Esophagus squamous epithelium (tissue), 5 donors: ENCODE results near the gene RARA. TPM values are rescaled to one million over a fixed set of nuclear protein-coding genes. Genes with fewer than 3 reads are reported as not detected.

Experiments
- DNase-seq: peaks from one replicate; lab custom pipeline; 2025; lab: John Stamatoyannopoulos, UW
- H3K27ac ChIP-seq, 4 donors: fragments of 200-600 bp; sonication (generic); one replicate each; pipeline ENCODE4 v1.5.1; 2016 to 2019; ENCODE audit warnings: mild to moderate bottlenecking in 1 of 4
- H3K27me3 ChIP-seq, 4 donors: fragments of 200-600 bp; sonication (generic); 1 replicate in 3 of 4; 2 replicates in 1 of 4; pipeline versions ENCODE4 v1.5.1 to v1.6.0; 2017 to 2021; ENCODE audit warnings: antibody characterized with exemption in 1 of 4
- H3K36me3 ChIP-seq, 3 donors: fragments of 200-600 bp; sonication (generic); one replicate each; pipeline ENCODE4 v1.5.1; 2016 to 2019
- H3K4me1 ChIP-seq, 3 donors: fragments of 200-600 bp; sonication (generic); one replicate each; pipeline ENCODE4 v1.5.1; 2017 to 2019
- H3K4me3 ChIP-seq, 4 donors: fragments of 200-600 bp; sonication (generic); 1 replicate in 3 of 4; 2 replicates in 1 of 4; pipeline ENCODE4 v1.5.1; 2016 to 2019; ENCODE audit warnings: mild to moderate bottlenecking in 2 of 4, moderate library complexity in 1 of 4
- H3K9me3 ChIP-seq, 3 donors: fragments of 200-600 bp; sonication (generic); one replicate each; pipeline ENCODE4 v1.5.1; 2016 to 2019
- CTCF ChIP-seq, 6 experiments: fragments of 450-650 bp in 4 of 6; fragments of 200-600 bp in 2 of 6; sonication (generic) in 2 of 6; IDR thresholded peaks; one replicate each; pipeline ENCODE4 v1.5.1; 2016 to 2019; ENCODE audit warnings: antibody characterized with exemption in 6 of 6, mild to moderate bottlenecking in 4 of 6, moderate library complexity in 4 of 6
- POLR2A ChIP-seq, 4 donors: fragments of 450-650 bp; IDR thresholded peaks; one replicate each; pipeline ENCODE4 v1.6.1; 2017; ENCODE audit warnings: antibody characterized with exemption in 4 of 4, mild to moderate bottlenecking in 4 of 4, moderate library complexity in 3 of 4
- WGBS, 2 donors: methylation state at CpG; one replicate each; pipeline ENCODE4 v1.1.5; 2018; 5-methylcytosine and 5-hydroxymethylcytosine counted together
- intact Hi-C: fragments of 100-400 bp; cut with DNase I; formaldehyde crosslinking; loops from one replicate; pipeline ENCODE4 v1.15.0; 2022
- small RNA-seq, 4 donors: library from RNA; depleted of rRNA; stranded (forward); fragments of <200 nt; gene quantifications; one replicate each; pipeline ENCODE3, GENCODE V24; 2016
- total RNA-seq, 4 donors: library from RNA; depleted of rRNA; stranded (reverse); fragments of >200 nt; gene quantifications; one replicate each; pipeline ENCODE4 v1.1.0, GENCODE V29; 2016
- donor health status: DM: yes; HTN: yes; CAD: no.

RARA gene
- total RNA-seq, 4 donors from 2014 or later = 6.7 to 14.2 (median 10.8) TPM

- Histone ChIP-seq H3K36me3 (no peaks in the 10 kb centered on the region), H3K27me3 (no peaks in the 10 kb centered on the region), H3K4me3 (no peak overlapping the region), H3K4me1 (no peaks in the 10 kb centered on the region), H3K27ac (no peak overlapping the region), H3K9me3 (no peaks in the 10 kb centered on the region)
- intact Hi-C loops = no loop called here
- WGBS, 2 donors = 48 to 64% methylated on average over 4 of the region's 4 CpGs
- DNase-seq = no peak
- TF ChIP-seq CTCF (IDR thresholded peaks at IDR 0.05) (peak in 5 of 6 experiments; percentile 28 to 58 (median 53)), POLR2A (IDR thresholded peaks at IDR 0.05) (no peak)
Observed at GRCh38 chr17:40399185-40399584, 90.2 kb downstream of the RARA start.

- Histone ChIP-seq H3K36me3 (peaks cover 0 to 3% (median 0%) of the 10 kb centered on the region in 3 donors), H3K4me3 (no peak overlapping the region), H3K9me3 (no peaks in the 10 kb centered on the region), H3K27ac (no peak overlapping the region), H3K27me3 (no peaks in the 10 kb centered on the region), H3K4me1 (no peaks in the 10 kb centered on the region)
- 85 to 86% methylated on average over 1 of the region's 1 CpG for WGBS, 2 donors
- DNase-seq = no peak
- intact Hi-C loops = no loop called here
- TF ChIP-seq POLR2A (IDR thresholded peaks at IDR 0.05) = no peak
- TF ChIP-seq CTCF (IDR thresholded peaks at IDR 0.05) = no peak
Observed at GRCh38 chr17:40402668-40403067, 93.7 kb downstream of the RARA start.

GRCh38 chr17:40404003-40404402 lies 95.0 kb downstream of the RARA start:
- intact Hi-C loops = no loop called here

More at GRCh38 chr17:40404003-40404402, 95.0 kb downstream of the RARA start:
- Histone ChIP-seq H3K4me1 (no peaks in the 10 kb centered on the region), H3K4me3 (no peak overlapping the region), H3K27me3 (no peaks in the 10 kb centered on the region), H3K9me3 (no peaks in the 10 kb centered on the region), H3K36me3 (peaks cover 0 to 3% (median 0%) of the 10 kb centered on the region in 3 donors), H3K27ac (no peak overlapping the region)
- no peak for TF ChIP-seq CTCF (IDR thresholded peaks at IDR 0.05)
- no peak for TF ChIP-seq POLR2A (IDR thresholded peaks at IDR 0.05)
- DNase-seq = no peak
- WGBS, 2 donors = 84 to 87% methylated on average over 3 of the region's 3 CpGs

Small RNA genes lying within 50 kb of the gene (small RNA-seq; reads per million reads assigned to genes)
- gene RF00019 = 0 reads per million in 4 donors
- gene RNA5SP441 = 0 to 0.09 (median 0) reads per million in 4 donors

Other genes starting within 250 kb of the RARA start
- 10 to 100 TPM in 2 of 4 donors, 1 to 10 TPM in 2; 4.2 to 27.1 (median 13.4) TPM for gene THRA, start 246.2 kb upstream of the RARA start, total RNA-seq
- 10 to 100 TPM in 1 of 4 donors, 1 to 10 TPM in 3; 3.8 to 16.4 (median 5.4) TPM for gene NR1D1, start 208.6 kb upstream of the RARA start, total RNA-seq
- gene MSL1, start 187.2 kb upstream of the RARA start, total RNA-seq = 10 to 100 TPM; 41.5 to 59.9 (median 51.5) TPM
- 10 to 100 TPM; 23.7 to 62.6 (median 27.8) TPM for gene CASC3, start 168.6 kb upstream of the RARA start, total RNA-seq
- 100 to 1,000 TPM in 3 of 4 donors, 10 to 100 TPM in 1; 70.1 to 182 (median 144) TPM for gene RAPGEFL1, start 131.7 kb upstream of the RARA start, total RNA-seq
- 10 to 100 TPM in 3 of 4 donors, 1 to 10 TPM in 1; 9.8 to 13.8 (median 11.2) TPM for gene WIPF2, start 89.9 kb upstream of the RARA start, total RNA-seq
- 10 to 100 TPM in 2 of 4 donors, 1 to 10 TPM in 2; 2.9 to 17.8 (median 9.8) TPM for gene CDC6, start 21.3 kb upstream of the RARA start, total RNA-seq
- 1 to 10 TPM in 1 of 4 donors, under 1 TPM in 2, not detected in 1; 0.38 to 1.7 (median 0.47) TPM for gene GJD3, start 55.6 kb downstream of the RARA start, total RNA-seq
- 10 to 100 TPM; 24.9 to 87.1 (median 50.6) TPM for gene TOP2A, start 108.7 kb downstream of the RARA start, total RNA-seq
- 100 to 1,000 TPM in 1 of 4 donors, 10 to 100 TPM in 3; 27.1 to 154 (median 73.0) TPM for gene IGFBP4, start 134.3 kb downstream of the RARA start, total RNA-seq
- 100 to 1,000 TPM in 1 of 4 donors, 10 to 100 TPM in 3; 34.6 to 104 (median 71.1) TPM for gene TNS4, start 192.4 kb downstream of the RARA start, total RNA-seq